Esophagus muscularis mucosa (tissue), 4 donors: Measurements from ENCODE around the gene HS1BP3. TPM values are rescaled to one million over a fixed set of nuclear protein-coding genes. Genes with fewer than 3 reads are reported as not detected.

Experiments used
- DNase-seq: peaks from one replicate; pipeline ENCODE4 v3.0.0-alpha.2; 2017; ENCODE audit errors: extremely low spot score
- H3K27ac ChIP-seq, 4 donors: fragments of 200-600 bp; sonication (generic); replicated peaks in 1 of 4; 1 replicate in 3 of 4; 2 replicates in 1 of 4; pipeline ENCODE4 v1.5.1; 2016 to 2019; ENCODE audit warnings: mild to moderate bottlenecking in 1 of 4
- H3K27me3 ChIP-seq, 4 donors: fragments of 200-600 bp; sonication (generic); one replicate each; pipeline versions ENCODE4 v1.5.1 to v1.6.0; 2016 to 2019
- H3K36me3 ChIP-seq, 4 donors: fragments of 200-600 bp; sonication (generic); one replicate each; pipeline ENCODE4 v1.5.1; 2016 to 2019
- H3K4me1 ChIP-seq, 4 donors: fragments of 200-600 bp; sonication (generic); one replicate each; pipeline ENCODE4 v1.5.1; 2016 to 2019
- H3K4me3 ChIP-seq, 4 donors: fragments of 200-600 bp; sonication (generic); 1 replicate in 2 of 4; 2 replicates in 2 of 4; pipeline ENCODE4 v1.5.1; 2016 to 2019; ENCODE audit warnings: mild to moderate bottlenecking in 4 of 4, moderate library complexity in 1 of 4
- H3K9me3 ChIP-seq, 4 donors: fragments of 200-600 bp; sonication (generic); 1 replicate in 3 of 4; 2 replicates in 1 of 4; pipeline ENCODE4 v1.5.1; 2016 to 2019
- CTCF ChIP-seq, 3 experiments: fragments of 200-600 bp in 2 of 3; fragments of 450-650 bp in 1 of 3; sonication (generic) in 2 of 3; IDR thresholded peaks; one replicate each; pipeline ENCODE4 v1.5.1; 2017 to 2019; ENCODE audit warnings: antibody characterized with exemption in 3 of 3, mild to moderate bottlenecking in 2 of 3, moderate library complexity in 1 of 3
- EP300 ChIP-seq: sonication (generic); formaldehyde crosslinking; IDR thresholded peaks from one replicate; pipeline ENCODE4 v1.6.1; 2017; ENCODE audit warnings: antibody characterized with exemption
- POLR2A ChIP-seq: fragments of 450-650 bp; IDR thresholded peaks from one replicate; pipeline ENCODE4 v1.6.1; 2017; ENCODE audit warnings: antibody characterized with exemption, moderate library complexity, mild to moderate bottlenecking, low read depth
- POLR2AphosphoS5 ChIP-seq, 2 donors: sonication (generic); formaldehyde crosslinking; IDR thresholded peaks; one replicate each; pipeline ENCODE4 v1.6.1; 2017; ENCODE audit warnings: antibody characterized with exemption in 2 of 2
- WGBS: methylation state at CpG from one replicate; pipeline ENCODE4 v1.1.5; 2018; 5-methylcytosine and 5-hydroxymethylcytosine counted together
- intact Hi-C: fragments of 100-400 bp; cut with DNase I; formaldehyde crosslinking; loops from one replicate; pipeline ENCODE4 v1.15.1; 2023
- total RNA-seq, 4 donors: library from RNA; depleted of rRNA; stranded (reverse); fragments of >200 nt; gene quantifications; one replicate each; pipeline versions ENCODE4 v1.1.0 to v1.2.1, GENCODE V29; 2016

The HS1BP3 gene
- total RNA-seq, 4 donors from 2014 or later, result 42.6 to 95.6 (median 60.0) TPM

- peak overlapping the region in 3 of 4 donors; percentile 93 to 98 (median 98) for H3K27ac ChIP-seq
- TF ChIP-seq CTCF (IDR thresholded peaks at IDR 0.05) (no peak), POLR2A (no peak), POLR2AphosphoS5 (IDR thresholded peaks at IDR 0.05) (no peak), EP300 (no peak)
- no peak for DNase-seq
- H3K4me1 ChIP-seq, result peaks cover 25 to 41% (median 38%) of the 10 kb centered on the region in 4 donors
- no peaks in the 10 kb centered on the region for H3K9me3 ChIP-seq
- H3K4me3 ChIP-seq, result no peak overlapping the region
- H3K27me3 ChIP-seq, result no peaks in the 10 kb centered on the region
- 98% methylated on average over 11 of the region's 11 CpGs for WGBS
- H3K36me3 ChIP-seq, result no peaks in the 10 kb centered on the region
- intact Hi-C loops, result no loop called here
Observed at GRCh38 chr2:20652673-20653575, 2.0 kb upstream of the HS1BP3 start.

- no peaks in the 10 kb centered on the region for H3K9me3 ChIP-seq
- no peaks in the 10 kb centered on the region for H3K27me3 ChIP-seq
- H3K4me3 ChIP-seq, result no peak overlapping the region
- no peak for DNase-seq
- H3K27ac ChIP-seq, result peak overlapping the region; percentile 93 to 98 (median 98)
- H3K4me1 ChIP-seq, result peaks cover 28 to 49% (median 46%) of the 10 kb centered on the region in 4 donors
- 82% methylated on average over 7 of the region's 7 CpGs for WGBS
- intact Hi-C loops, result no loop called here
- no peak for TF ChIP-seq EP300
- no peak for TF ChIP-seq POLR2A
- no peak for TF ChIP-seq CTCF (IDR thresholded peaks at IDR 0.05)
- H3K36me3 ChIP-seq, result peaks cover 0 to 3% (median 0%) of the 10 kb centered on the region in 4 donors
Observed at GRCh38 chr2:20652141-20652540, 1.2 kb upstream of the HS1BP3 start.

GRCh38 chr2:20651731-20652099 is 817 bp upstream of the HS1BP3 start:
- DNase-seq, result no peak
- TF ChIP-seq EP300 (no peak), POLR2AphosphoS5 (IDR thresholded peaks at IDR 0.05) (no peak), CTCF (IDR thresholded peaks at IDR 0.05) (no peak), POLR2A (no peak)
- 71% methylated on average over 7 of the region's 7 CpGs for WGBS
- H3K4me1 ChIP-seq, result peaks cover 28 to 53% (median 50%) of the 10 kb centered on the region in 4 donors
- no peaks in the 10 kb centered on the region for H3K27me3 ChIP-seq
- intact Hi-C loops, result no loop called here
- peaks cover 0 to 4% (median 1%) of the 10 kb centered on the region in 4 donors for H3K36me3 ChIP-seq
- no peaks in the 10 kb centered on the region for H3K9me3 ChIP-seq
- peak overlapping the region; percentile 93 to 98 (median 98) for H3K27ac ChIP-seq
- peak overlapping the region; percentile 76 to 96 (median 90) for H3K4me3 ChIP-seq

- Histone ChIP-seq H3K4me1 (peaks cover 28 to 59% (median 56%) of the 10 kb centered on the region in 4 donors), H3K9me3 (no peaks in the 10 kb centered on the region), H3K27ac (peak overlapping the region; percentile 93 to 98 (median 98)), H3K36me3 (peaks cover 0 to 17% (median 13%) of the 10 kb centered on the region in 4 donors), H3K27me3 (no peaks in the 10 kb centered on the region), H3K4me3 (peak overlapping the region; percentile 76 to 96 (median 90))
- intact Hi-C loops, result no loop called here
- WGBS, result 16% methylated on average over 8 of the region's 19 CpGs
- TF ChIP-seq CTCF (IDR thresholded peaks at IDR 0.05) (no peak), EP300 (no peak), POLR2AphosphoS5 (IDR thresholded peaks at IDR 0.05) (no peak), POLR2A (no peak)
- no peak for DNase-seq
Observed at GRCh38 chr2:20650393-20650876, 463 bp downstream of the HS1BP3 start.
